PC-9 (cell line): ENCODE results near the gene DIAPH3. TPM values are rescaled to one million over a fixed set of nuclear protein-coding genes. Genes with fewer than 3 reads are reported as not detected.

ENCODE experiments used
- BruUV-seq: library from RNA; stranded (reverse); fragments of 400-500 nt; replicated peaks from 2 replicates; lab custom pipeline; 2021; lab: Mats Ljungman, UMichigan
- CTCF ChIA-PET: fragments of 300-600 bp; sonication (Branson Sonifier 250); formaldehyde crosslinking; loops from one replicate; lab custom pipeline; 2022; ENCODE audit warnings: antibody characterized with exemption; lab: Charles Lee
- POLR2A ChIA-PET: fragments of 300-600 bp; sonication (Branson Sonifier 250); formaldehyde crosslinking; loops from one replicate; lab custom pipeline; 2022; ENCODE audit warnings: antibody characterized with exemption; ENCODE audit not compliant: unreplicated experiment; lab: Charles Lee
- DNase-seq, 2 experiments: peaks; one replicate each; pipeline versions ENCODE4 v3.0.0 to v3.0.0-alpha.2; 2015 to 2022; ENCODE audit warnings: mixed read lengths in 1 of 2
- H2AFZ ChIP-seq: fragments of 200-600 bp; sonication (generic); 2 replicates; pipeline ENCODE4 v1.8.1; 2017; ENCODE audit warnings: antibody characterized with exemption
- H3F3A ChIP-seq: fragments of 200-600 bp; sonication (generic); 2 replicates; pipeline ENCODE4 v1.8.1; 2017; ENCODE audit warnings: antibody characterized with exemption, mild to moderate bottlenecking, low read depth; ENCODE audit not compliant: insufficient read depth
- H3K27ac ChIP-seq: fragments of 200-600 bp; sonication (generic); 2 replicates; pipeline ENCODE4 v1.6.1; 2016; ENCODE audit warnings: mixed run types
- H3K27me3 ChIP-seq: fragments of 200-600 bp; sonication (generic); 2 replicates; pipeline ENCODE4 v1.6.1; 2016; ENCODE audit warnings: low read depth, mixed run types; ENCODE audit not compliant: insufficient read depth
- H3K36me3 ChIP-seq: fragments of 200-600 bp; sonication (generic); 2 replicates; pipeline ENCODE4 v1.6.1; 2016; ENCODE audit warnings: low read depth, mixed run types
- H3K4me1 ChIP-seq: fragments of 200-600 bp; sonication (generic); replicated peaks from 2 replicates; pipeline ENCODE4 v1.6.1; 2016; ENCODE audit warnings: mixed run types; ENCODE audit not compliant: insufficient read depth
- H3K4me2 ChIP-seq: fragments of 200-600 bp; sonication (generic); 2 replicates; pipeline ENCODE4 v1.6.1; 2017; ENCODE audit warnings: mixed run types
- H3K4me3 ChIP-seq: fragments of 200-600 bp; sonication (generic); 2 replicates; pipeline ENCODE4 v1.6.1; 2016; ENCODE audit warnings: mixed run types
- H3K79me2 ChIP-seq: fragments of 200-600 bp; sonication (generic); 2 replicates; pipeline ENCODE4 v1.6.1; 2017; ENCODE audit warnings: low read depth, mixed run types
- H3K9me2 ChIP-seq: fragments of 200-600 bp; sonication (generic); 2 replicates; pipeline ENCODE4 v1.8.1; 2017; ENCODE audit warnings: mild to moderate bottlenecking; ENCODE audit not compliant: insufficient read depth
- H3K9me3 ChIP-seq: fragments of 200-600 bp; sonication (generic); 2 replicates; pipeline ENCODE4 v1.8.1; 2016; ENCODE audit warnings: low read depth; ENCODE audit not compliant: insufficient read depth
- H4K20me1 ChIP-seq: fragments of 200-600 bp; sonication (generic); 2 replicates; pipeline ENCODE4 v1.8.1; 2017; ENCODE audit not compliant: insufficient read depth
- EZH2 ChIP-seq: fragments of 200-600 bp; sonication (generic); IDR thresholded peaks from 2 replicates; pipeline ENCODE4 v1.8.0; 2017; ENCODE audit warnings: antibody characterized with exemption, low read depth
- intact Hi-C: fragments of 100-400 bp; cut with micrococcal nuclease; formaldehyde crosslinking; loops from one replicate; pipeline ENCODE4 v1.10.0; 2022; ENCODE audit not compliant: unreplicated experiment
- total RNA-seq: library from RNA; stranded (reverse); gene quantifications from 2 replicates; pipeline ENCODE4 v1.2.3, GENCODE V29; 2021
- TF ChIP-seq, protein P1 (sequence below): fragments of 200-600 bp; sonication (generic); conservative IDR thresholded peaks from 2 replicates; pipeline ENCODE4 v1.6.1; 2017; ENCODE audit warnings: mixed run types, antibody characterized with exemption, mild to moderate bottlenecking, moderate library complexity

The DIAPH3 gene
- total RNA-seq, 1 experiment from 2014 or later = 39.3 TPM

DNA sequence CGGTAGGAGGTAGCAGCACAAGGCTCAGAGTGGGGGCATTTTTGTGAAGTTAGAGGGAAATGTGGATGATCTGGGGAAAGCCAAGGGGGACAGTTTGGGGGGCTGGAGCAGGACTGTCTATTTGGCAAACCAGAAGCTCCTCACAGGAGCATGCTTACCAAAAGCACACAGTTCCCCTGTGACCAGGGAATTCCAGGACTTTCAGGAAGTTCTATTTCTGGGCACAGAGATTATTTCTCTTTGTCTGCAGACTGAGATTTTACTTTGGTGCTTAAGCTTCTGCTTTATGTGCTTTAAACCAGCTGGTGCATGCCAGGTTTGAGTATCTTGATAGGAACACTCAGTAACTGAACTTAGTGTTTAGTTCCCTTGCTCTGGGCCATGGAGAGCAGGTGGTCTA, 525.3 kb downstream of the DIAPH3 start:
- Histone ChIP-seq H3K27me3 (peaks cover 14% of the 10 kb centered on the region; the same call in 1 of the 2 replicates), H3K36me3 (no peaks in the 10 kb centered on the region), H3K79me2 (no peaks in the 10 kb centered on the region), H3K4me2 (no peak overlapping the region), H3K4me1 (no peaks in the 10 kb centered on the region), H3F3A (no peaks in the 10 kb centered on the region), H2AFZ (no peak overlapping the region), H3K9me3 (no peaks in the 10 kb centered on the region), H3K4me3 (no peak overlapping the region), H3K27ac (no peak overlapping the region), H4K20me1 (no peaks in the 10 kb centered on the region), H3K9me2 (no peaks in the 10 kb centered on the region; the same call in 1 of the 2 replicates)
- no peak for DNase-seq
- TF ChIP-seq EZH2 = no peak
- TF ChIP-seq, protein P1, sequence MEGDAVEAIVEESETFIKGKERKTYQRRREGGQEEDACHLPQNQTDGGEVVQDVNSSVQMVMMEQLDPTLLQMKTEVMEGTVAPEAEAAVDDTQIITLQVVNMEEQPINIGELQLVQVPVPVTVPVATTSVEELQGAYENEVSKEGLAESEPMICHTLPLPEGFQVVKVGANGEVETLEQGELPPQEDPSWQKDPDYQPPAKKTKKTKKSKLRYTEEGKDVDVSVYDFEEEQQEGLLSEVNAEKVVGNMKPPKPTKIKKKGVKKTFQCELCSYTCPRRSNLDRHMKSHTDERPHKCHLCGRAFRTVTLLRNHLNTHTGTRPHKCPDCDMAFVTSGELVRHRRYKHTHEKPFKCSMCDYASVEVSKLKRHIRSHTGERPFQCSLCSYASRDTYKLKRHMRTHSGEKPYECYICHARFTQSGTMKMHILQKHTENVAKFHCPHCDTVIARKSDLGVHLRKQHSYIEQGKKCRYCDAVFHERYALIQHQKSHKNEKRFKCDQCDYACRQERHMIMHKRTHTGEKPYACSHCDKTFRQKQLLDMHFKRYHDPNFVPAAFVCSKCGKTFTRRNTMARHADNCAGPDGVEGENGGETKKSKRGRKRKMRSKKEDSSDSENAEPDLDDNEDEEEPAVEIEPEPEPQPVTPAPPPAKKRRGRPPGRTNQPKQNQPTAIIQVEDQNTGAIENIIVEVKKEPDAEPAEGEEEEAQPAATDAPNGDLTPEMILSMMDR = no peak
- no TSS peak for BruUV-seq
- intact Hi-C loops = no loop called here
- ChIA-PET POLR2A (no interaction called here), CTCF (no interaction called here)

DNA sequence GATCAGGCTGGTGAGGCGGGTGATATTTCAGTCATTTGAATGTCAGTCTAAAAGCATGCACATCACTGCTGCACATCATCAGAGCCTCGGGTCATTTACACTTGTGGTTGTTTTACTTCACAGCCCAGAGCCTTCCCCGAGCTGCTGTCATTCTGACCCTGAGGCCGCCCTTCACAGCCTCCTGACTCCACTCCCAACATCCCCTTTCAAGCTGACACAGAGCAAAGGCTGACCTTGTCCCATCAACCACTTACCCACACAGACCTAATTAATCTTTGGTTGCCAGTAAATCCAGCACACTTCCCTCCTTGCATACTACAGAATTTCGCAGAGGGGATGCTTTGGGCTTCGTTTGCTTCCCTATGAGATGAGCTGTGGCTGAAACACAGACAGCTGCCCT, 528.1 kb downstream of the DIAPH3 start:
- TF ChIP-seq, protein P1 = no peak
- TF ChIP-seq EZH2 = no peak
- H3K27me3 ChIP-seq = peaks cover 15% of the 10 kb centered on the region; the same call in 1 of the 2 replicates
- no peaks in the 10 kb centered on the region for H3K79me2 ChIP-seq
- H3K9me3 ChIP-seq = no peaks in the 10 kb centered on the region
- BruUV-seq = no TSS peak
- no peak overlapping the region for H3K4me2 ChIP-seq
- H3F3A ChIP-seq = no peaks in the 10 kb centered on the region
- H3K27ac ChIP-seq = no peak overlapping the region
- H3K4me1 ChIP-seq = no peaks in the 10 kb centered on the region
- intact Hi-C loops = no loop called here
- ChIA-PET CTCF (no interaction called here), POLR2A (no interaction called here)
- no peak overlapping the region for H3K4me3 ChIP-seq
- H2AFZ ChIP-seq = no peak overlapping the region
- DNase-seq = no peak
- H4K20me1 ChIP-seq = no peaks in the 10 kb centered on the region
- no peaks in the 10 kb centered on the region; the same call in 1 of the 2 replicates for H3K9me2 ChIP-seq
- H3K36me3 ChIP-seq = no peaks in the 10 kb centered on the region

DNA sequence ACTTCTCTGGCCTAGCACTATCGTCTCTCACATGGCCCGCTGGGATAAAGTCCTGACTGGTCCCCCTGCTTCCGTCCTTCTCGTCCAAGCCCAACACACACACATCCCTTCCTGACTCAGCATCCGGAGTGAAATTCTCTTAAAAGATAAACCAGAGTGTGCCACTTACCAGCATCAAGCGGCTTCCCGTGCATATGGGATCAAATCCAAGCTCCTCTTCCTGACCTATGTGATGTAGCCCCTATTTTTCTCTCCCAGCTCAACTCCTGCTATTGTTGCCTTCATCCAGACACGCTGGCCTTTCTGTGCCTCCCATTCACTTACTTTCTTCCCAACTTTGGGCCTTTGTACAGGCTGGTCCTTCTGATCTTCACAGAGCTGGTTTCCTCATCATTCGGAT, 530.4 kb downstream of the DIAPH3 start:
- Histone ChIP-seq H3K4me1 (no peaks in the 10 kb centered on the region), H4K20me1 (no peaks in the 10 kb centered on the region), H3K9me3 (no peaks in the 10 kb centered on the region), H3K9me2 (no peaks in the 10 kb centered on the region), H3K4me3 (no peak overlapping the region), H3F3A (no peaks in the 10 kb centered on the region), H2AFZ (no peak overlapping the region), H3K36me3 (no peaks in the 10 kb centered on the region), H3K27ac (no peak overlapping the region), H3K4me2 (no peak overlapping the region), H3K79me2 (no peaks in the 10 kb centered on the region), H3K27me3 (peaks cover 14% of the 10 kb centered on the region; the same call in 1 of the 2 replicates)
- TF ChIP-seq, protein P1 = no peak
- TF ChIP-seq EZH2 = no peak
- ChIA-PET POLR2A (no interaction called here), CTCF (no interaction called here)
- DNase-seq = no peak
- no TSS peak for BruUV-seq
- intact Hi-C loops = no loop called here
